HEK293 (cell line): Measurements from ENCODE around the gene GFOD1.

ENCODE experiments used
- CTCF ChIA-PET: fragments of 350-600 bp; formaldehyde crosslinking; extraction: SDS; loops from one replicate; lab custom pipeline; 2021; ENCODE audit warnings: antibody characterized with exemption; lab: Yijun Ruan, JAX
- POLR2A ChIA-PET: fragments of 300-600 bp; formaldehyde crosslinking; extraction: SDS; loops from one replicate; lab custom pipeline; 2020; ENCODE audit warnings: antibody characterized with exemption, inconsistent platforms; lab: Yijun Ruan, JAX
- H3K27ac ChIP-seq: fragments of 200-500 bp; sonication (Bioruptor generic); 2 replicates; pipeline ENCODE4 v1.5.1; 2014; ENCODE audit warnings: low read depth, low read length, control low read depth, inconsistent platforms; ENCODE audit errors: extremely low read depth
- H3K36me3 ChIP-seq, 2 experiments: fragments of 200-500 bp in 1 of 2; sonication (Bioruptor generic) in 1 of 2; 1 replicate in 1 of 2; 2 replicates in 1 of 2; pipeline ENCODE4 v1.5.1; 2014 to 2017; ENCODE audit warnings: inconsistent platforms in 2 of 2, low read length in 2 of 2; ENCODE audit not compliant: control insufficient read depth in 2 of 2, insufficient read depth in 1 of 2
- H3K4me1 ChIP-seq: fragments of 200-500 bp; sonication (Bioruptor generic); 2 replicates; pipeline ENCODE4 v1.5.1; 2014; ENCODE audit warnings: mild to moderate bottlenecking, low read length, inconsistent platforms; ENCODE audit not compliant: control insufficient read depth, insufficient read depth
- H3K4me3 ChIP-seq: 2 replicates; pipeline ENCODE4 v1.5.1; 2011; ENCODE audit warnings: low read depth, mild to moderate bottlenecking, control low read depth, low read length, moderate library complexity
- H3K9me3 ChIP-seq: fragments of 200-500 bp; sonication (Bioruptor generic); 2 replicates; pipeline ENCODE4 v1.5.1; 2014; ENCODE audit warnings: low read depth, low read length, inconsistent platforms; ENCODE audit not compliant: control insufficient read depth, insufficient read depth
- BCL6B ChIP-seq: fragments of 450-650 bp; formaldehyde crosslinking; IDR thresholded peaks from 2 replicates; pipeline ENCODE4 v1.5.1; 2017; ENCODE audit warnings: missing biosample characterization, missing genetic modification characterization
- FEZF1 ChIP-seq: fragments of 450-650 bp; formaldehyde crosslinking; IDR thresholded peaks from 2 replicates; pipeline ENCODE4 v1.5.1; 2016; ENCODE audit warnings: missing biosample characterization, missing genetic modification characterization
- KLF1 ChIP-seq: fragments of 450-650 bp; formaldehyde crosslinking; IDR thresholded peaks from 2 replicates; pipeline ENCODE4 v1.5.1; 2016; ENCODE audit warnings: missing biosample characterization, missing genetic modification characterization
- KLF10 ChIP-seq: fragments of 450-650 bp; IDR thresholded peaks from 2 replicates; pipeline ENCODE4 v1.5.1; 2018; ENCODE audit warnings: missing biosample characterization, mild to moderate bottlenecking, missing genetic modification characterization
- KLF16 ChIP-seq: fragments of 450-650 bp; formaldehyde crosslinking; IDR thresholded peaks from 2 replicates; pipeline ENCODE4 v1.5.1; 2017; ENCODE audit warnings: missing biosample characterization, missing genetic modification characterization
- KLF17 ChIP-seq: fragments of 450-650 bp; formaldehyde crosslinking; IDR thresholded peaks from 2 replicates; pipeline ENCODE4 v1.5.1; 2016; ENCODE audit warnings: missing biosample characterization, missing genetic modification characterization
- SCRT2 ChIP-seq: fragments of 450-650 bp; formaldehyde crosslinking; IDR thresholded peaks from 2 replicates; pipeline ENCODE4 v1.5.1; 2016; ENCODE audit warnings: missing biosample characterization, missing genetic modification characterization
- YY1 ChIP-seq: fragments of 450-650 bp; formaldehyde crosslinking; IDR thresholded peaks from 2 replicates; pipeline ENCODE4 v1.5.1; 2018; ENCODE audit warnings: missing biosample characterization, missing genetic modification characterization
- ZBTB7A ChIP-seq: fragments of 450-650 bp; formaldehyde crosslinking; IDR thresholded peaks from 2 replicates; pipeline ENCODE4 v1.5.1; 2016; ENCODE audit warnings: low read depth, missing biosample characterization, missing genetic modification characterization
- ZBTB8A ChIP-seq: fragments of 450-650 bp; formaldehyde crosslinking; IDR thresholded peaks from 2 replicates; pipeline ENCODE4 v1.5.1; 2016; ENCODE audit warnings: missing biosample characterization, missing genetic modification characterization
- ZIC2 ChIP-seq: fragments of 450-650 bp; formaldehyde crosslinking; IDR thresholded peaks from 2 replicates; pipeline ENCODE4 v1.5.1; 2016; ENCODE audit warnings: missing biosample characterization, missing genetic modification characterization
- ZNF132 ChIP-seq: fragments of 450-650 bp; formaldehyde crosslinking; IDR thresholded peaks from 2 replicates; pipeline ENCODE4 v1.5.1; 2017; ENCODE audit warnings: missing biosample characterization, missing genetic modification characterization, borderline replicate concordance
- ZNF146 ChIP-seq: fragments of 450-650 bp; formaldehyde crosslinking; IDR thresholded peaks from 2 replicates; pipeline ENCODE4 v1.5.1; 2016; ENCODE audit warnings: missing biosample characterization, missing genetic modification characterization
- ZNF169 ChIP-seq: fragments of 450-650 bp; formaldehyde crosslinking; IDR thresholded peaks from 2 replicates; pipeline ENCODE4 v1.5.1; 2016; ENCODE audit warnings: missing biosample characterization, missing genetic modification characterization
- ZNF18 ChIP-seq: fragments of 450-650 bp; formaldehyde crosslinking; IDR thresholded peaks from 2 replicates; pipeline ENCODE4 v1.5.1; 2016; ENCODE audit warnings: missing biosample characterization, missing genetic modification characterization
- ZNF202 ChIP-seq: fragments of 450-650 bp; formaldehyde crosslinking; IDR thresholded peaks from 2 replicates; pipeline ENCODE4 v1.5.1; 2016; ENCODE audit warnings: missing biosample characterization, missing genetic modification characterization, borderline replicate concordance
- ZNF214 ChIP-seq: fragments of 450-650 bp; formaldehyde crosslinking; IDR thresholded peaks from 2 replicates; pipeline ENCODE4 v1.5.1; 2017; ENCODE audit warnings: missing biosample characterization, mild to moderate bottlenecking, missing genetic modification characterization, borderline replicate concordance
- ZNF223 ChIP-seq: fragments of 450-650 bp; formaldehyde crosslinking; IDR thresholded peaks from 2 replicates; pipeline ENCODE4 v1.5.1; 2016; ENCODE audit warnings: missing biosample characterization, missing genetic modification characterization
- ZNF24 ChIP-seq: fragments of 450-650 bp; formaldehyde crosslinking; IDR thresholded peaks from 2 replicates; pipeline ENCODE4 v1.5.1; 2016; ENCODE audit warnings: missing biosample characterization, missing genetic modification characterization
- ZNF266 ChIP-seq: fragments of 450-650 bp; formaldehyde crosslinking; IDR thresholded peaks from 2 replicates; pipeline ENCODE4 v1.5.1; 2016; ENCODE audit warnings: missing biosample characterization, missing genetic modification characterization, low read depth
- ZNF292 ChIP-seq: fragments of 450-650 bp; formaldehyde crosslinking; IDR thresholded peaks from 2 replicates; pipeline ENCODE4 v1.5.1; 2016; ENCODE audit warnings: low read depth, missing biosample characterization, missing genetic modification characterization, borderline replicate concordance
- ZNF544 ChIP-seq: fragments of 450-650 bp; formaldehyde crosslinking; IDR thresholded peaks from 2 replicates; pipeline ENCODE4 v1.5.0; 2017; ENCODE audit warnings: missing biosample characterization, missing genetic modification characterization
- ZNF639 ChIP-seq: fragments of 450-650 bp; formaldehyde crosslinking; IDR thresholded peaks from 2 replicates; pipeline ENCODE4 v1.5.1; 2016; ENCODE audit warnings: missing biosample characterization, missing genetic modification characterization
- ZNF677 ChIP-seq: fragments of 450-650 bp; IDR thresholded peaks from 2 replicates; pipeline ENCODE4 v1.5.0; 2018; ENCODE audit warnings: missing biosample characterization, mild to moderate bottlenecking, missing genetic modification characterization, moderate library complexity
- ZNF76 ChIP-seq: fragments of 450-650 bp; formaldehyde crosslinking; IDR thresholded peaks from 2 replicates; pipeline ENCODE4; 2016; ENCODE audit warnings: low read depth, missing biosample characterization, missing genetic modification characterization, borderline replicate concordance
- ZNF768 ChIP-seq: fragments of 450-650 bp; formaldehyde crosslinking; IDR thresholded peaks from 2 replicates; pipeline ENCODE4 v1.5.1; 2018; ENCODE audit warnings: missing biosample characterization, mild to moderate bottlenecking, missing genetic modification characterization
- TF ChIP-seq, protein P1 (sequence below): fragments of 450-650 bp; formaldehyde crosslinking; IDR thresholded peaks from 2 replicates; pipeline ENCODE4 v1.5.1; 2016; ENCODE audit warnings: missing biosample characterization, missing genetic modification characterization
- TF ChIP-seq, protein P2 (sequence below): fragments of 450-650 bp; formaldehyde crosslinking; IDR thresholded peaks from 2 replicates; pipeline ENCODE4 v1.5.1; 2017; ENCODE audit warnings: missing biosample characterization, missing genetic modification characterization

The GFOD1 gene

DNA sequence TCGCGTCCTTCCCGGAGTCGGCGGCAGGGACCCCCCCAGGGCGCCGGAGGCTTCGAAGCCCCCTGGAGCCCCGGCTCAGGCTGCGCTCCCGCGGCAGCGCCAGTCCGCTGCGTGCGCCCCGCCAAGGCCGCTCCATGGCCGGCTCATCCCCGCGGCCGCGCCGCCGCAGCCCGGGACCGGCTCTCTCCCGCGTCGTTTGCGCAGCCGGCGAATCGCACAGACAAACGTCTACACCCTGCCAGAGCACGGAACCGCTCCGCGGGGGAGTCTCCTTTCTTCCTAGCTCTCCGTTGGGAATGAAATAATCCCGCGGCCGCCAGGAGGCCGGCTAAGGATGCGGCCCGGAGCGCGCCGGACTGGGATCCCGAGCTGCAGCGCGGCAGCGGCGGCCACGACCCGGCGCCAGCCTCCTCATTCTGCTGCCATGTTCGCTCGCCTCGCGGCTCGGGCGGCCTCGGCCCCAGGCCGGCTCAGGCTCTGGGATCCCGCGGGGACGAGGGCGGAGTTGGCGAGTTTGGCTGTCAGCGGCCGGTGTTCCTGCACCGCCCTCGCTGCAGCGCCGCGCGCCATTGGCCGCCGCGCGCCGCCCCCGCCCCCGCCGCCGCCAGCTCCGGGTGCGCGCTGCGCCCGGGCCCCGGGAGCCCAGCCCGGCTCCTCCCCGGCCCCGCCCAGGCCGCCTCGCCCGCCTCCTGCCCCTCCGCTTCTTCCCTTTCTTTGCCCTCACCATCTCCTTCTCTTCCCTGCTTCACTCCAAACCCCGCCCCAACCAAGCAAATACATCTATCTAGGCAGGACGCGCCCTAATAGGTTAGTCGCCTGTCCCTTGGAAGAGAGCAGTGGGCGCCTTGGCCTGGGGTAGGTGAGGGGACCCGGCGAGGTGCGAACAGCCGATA, at the start of gene GFOD1:
GFOD1 (minus strand) TSS at position 479 of the 893 bp plus-strand sequence. CDS start 710 bp downstream, outside the sequence.
- no peaks in the 10 kb centered on the region for H3K9me3 ChIP-seq
- peak within 1 kb of the TSS; percentile 95 for H3K27ac ChIP-seq
- ChIA-PET CTCF (interaction anchor here (0.7 to 2.1 kb wide), 5 partner anchors 17 to 128 kb away, joined by 3 to 12 read pairs (median 3); partner anchors contain the start of gene SIRT5), POLR2A (interaction anchor here (0.6 to 3.5 kb wide), 6 partner anchors 9 to 159 kb away, joined by 3 to 16 read pairs (median 6); partner anchors contain the start of genes NOL7, SIRT5 and TBC1D7)
- peak within 1 kb of the TSS; percentile 65 for H3K4me3 ChIP-seq
- no peaks in the 10 kb centered on the region for H3K36me3 ChIP-seq
- peaks cover 9% of the 10 kb centered on the region for H3K4me1 ChIP-seq
- TF ChIP-seq ZNF132 (tag by site-specific recombination) (no peak), ZNF544 (tag by site-specific recombination) (no peak), ZNF202 (tag by site-specific recombination) (no peak), ZNF768 (tag by site-specific recombination) (no peak), ZBTB8A (peak; percentile 86), SCRT2 (tag by site-specific recombination) (no peak), ZNF677 (tag by site-specific recombination) (no peak), KLF17 (tag by site-specific recombination) (no peak; the same call in 1 of the 2 replicates), ZNF223 (tag by site-specific recombination) (no peak), YY1 (tag by site-specific recombination) (peak; percentile 65), KLF1 (tag by site-specific recombination) (peak; percentile 68), ZNF292 (tag by site-specific recombination) (no peak), ZIC2 (tag by site-specific recombination) (peak; percentile 11; the same call in 1 of the 2 replicates), ZNF639 (no peak), ZNF24 (no peak), KLF16 (no peak), KLF10 (peak; percentile 33; the same call in 1 of the 2 replicates), FEZF1 (no peak), ZNF18 (tag by site-specific recombination) (no peak), ZBTB7A (no peak), ZNF146 (no peak), ZNF214 (no peak), BCL6B (tag by site-specific recombination) (no peak), ZNF76 (tag by site-specific recombination) (peak; percentile 33; the same call in 1 of the 2 replicates), ZNF169 (tag by site-specific recombination) (no peak), ZNF266 (tag by site-specific recombination) (no peak)
- TF ChIP-seq, protein P1, sequence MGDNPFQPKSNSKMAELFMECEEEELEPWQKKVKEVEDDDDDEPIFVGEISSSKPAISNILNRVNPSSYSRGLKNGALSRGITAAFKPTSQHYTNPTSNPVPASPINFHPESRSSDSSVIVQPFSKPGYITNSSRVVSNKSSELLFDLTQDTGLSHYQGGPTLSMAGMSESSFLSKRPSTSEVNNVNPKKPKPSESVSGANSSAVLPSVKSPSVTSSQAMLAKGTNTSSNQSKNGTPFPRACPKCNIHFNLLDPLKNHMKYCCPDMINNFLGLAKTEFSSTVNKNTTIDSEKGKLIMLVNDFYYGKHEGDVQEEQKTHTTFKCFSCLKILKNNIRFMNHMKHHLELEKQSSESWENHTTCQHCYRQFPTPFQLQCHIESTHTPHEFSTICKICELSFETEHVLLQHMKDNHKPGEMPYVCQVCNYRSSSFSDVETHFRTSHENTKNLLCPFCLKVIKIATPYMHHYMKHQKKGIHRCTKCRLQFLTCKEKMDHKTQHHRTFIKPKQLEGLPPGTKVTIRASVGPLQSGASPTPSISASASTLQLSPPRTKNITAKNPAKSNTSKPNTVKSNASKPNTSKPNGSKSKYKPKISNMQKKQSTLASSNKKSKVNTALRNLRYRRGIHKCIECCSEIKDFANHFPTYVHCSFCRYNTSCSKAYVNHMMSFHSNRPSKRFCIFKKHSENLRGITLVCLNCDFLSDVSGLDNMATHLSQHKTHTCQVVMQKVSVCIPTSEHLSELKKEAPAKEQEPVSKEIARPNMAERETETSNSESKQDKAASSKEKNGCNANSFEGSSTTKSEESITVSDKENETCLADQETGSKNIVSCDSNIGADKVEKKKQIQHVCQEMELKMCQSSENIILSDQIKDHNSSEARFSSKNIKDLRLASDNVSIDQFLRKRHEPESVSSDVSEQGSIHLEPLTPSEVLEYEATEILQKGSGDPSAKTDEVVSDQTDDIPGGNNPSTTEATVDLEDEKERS (tag by site-specific recombination): no peak
- TF ChIP-seq, protein P2, sequence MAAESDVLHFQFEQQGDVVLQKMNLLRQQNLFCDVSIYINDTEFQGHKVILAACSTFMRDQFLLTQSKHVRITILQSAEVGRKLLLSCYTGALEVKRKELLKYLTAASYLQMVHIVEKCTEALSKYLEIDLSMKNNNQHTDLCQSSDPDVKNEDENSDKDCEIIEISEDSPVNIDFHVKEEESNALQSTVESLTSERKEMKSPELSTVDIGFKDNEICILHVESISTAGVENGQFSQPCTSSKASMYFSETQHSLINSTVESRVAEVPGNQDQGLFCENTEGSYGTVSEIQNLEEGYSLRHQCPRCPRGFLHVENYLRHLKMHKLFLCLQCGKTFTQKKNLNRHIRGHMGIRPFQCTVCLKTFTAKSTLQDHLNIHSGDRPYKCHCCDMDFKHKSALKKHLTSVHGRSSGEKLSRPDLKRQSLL (tag by site-specific recombination): no peak
